ENCODE data around the gene ZSCAN12. TPM values are rescaled to one million over a fixed set of nuclear protein-coding genes. Genes with fewer than 3 reads are reported as not detected.

ZSCAN12 gene
- total RNA-seq, 3 donors from 2014 or later, result 4.3 to 6.9 (median 5.0) TPM

GRCh38 chr6:28355743-28356665, 43.5 kb downstream of the ZSCAN12 start:
- peaks cover 19% of the 10 kb centered on the region for H3K4me1 ChIP-seq (ENCODE audit: low read depth)
- peak overlapping the region; percentile 29 for H3K4me3 ChIP-seq
- DNase-seq (peak; percentile 73 to 97 (median 76)), ATAC-seq (peak; percentile 93)
- H3K36me3 ChIP-seq (ENCODE audit: low read depth), result no peaks in the 10 kb centered on the region
- intact Hi-C loops (cut with DNase I, micrococcal nuclease), result loop anchor here (10.0 kb wide), 1 partner anchor 221 kb away; no protein-coding TSS in a partner anchor
- no peaks in the 10 kb centered on the region for H3K9me3 ChIP-seq
- TF ChIP-seq CTCF (IDR thresholded peaks at IDR 0.05), result peak; percentile 62

- intact Hi-C loops (cut with DNase I, micrococcal nuclease), result loop anchor here (10.0 kb wide), 1 partner anchor 220 kb away; no protein-coding TSS in a partner anchor
- Histone ChIP-seq H3K4me3 (no peak overlapping the region), H3K36me3 (ENCODE audit: low read depth) (no peaks in the 10 kb centered on the region), H3K9me3 (no peaks in the 10 kb centered on the region), H3K4me1 (ENCODE audit: low read depth) (peaks cover 25% of the 10 kb centered on the region)
- no peak for TF ChIP-seq CTCF (IDR thresholded peaks at IDR 0.05)
- no peak for ATAC-seq
- DNase-seq, result peak in 1 of 3 donors; percentile 27
Observed at GRCh38 chr6:28354688-28355554, 44.6 kb downstream of the ZSCAN12 start.

GRCh38 chr6:28353981-28354676, 45.4 kb downstream of the ZSCAN12 start:
- intact Hi-C loops (cut with DNase I, micrococcal nuclease), result loop anchor here (10.0 kb wide), 1 partner anchor 219 kb away; no protein-coding TSS in a partner anchor
- peak; percentile 38 for ATAC-seq
- TF ChIP-seq CTCF (IDR thresholded peaks at IDR 0.05), result no peak
- DNase-seq, result peak; percentile 47 to 72 (median 61)
- Histone ChIP-seq H3K36me3 (ENCODE audit: low read depth) (no peaks in the 10 kb centered on the region), H3K4me3 (no peak overlapping the region), H3K4me1 (ENCODE audit: low read depth) (peaks cover 25% of the 10 kb centered on the region), H3K9me3 (no peaks in the 10 kb centered on the region)

GRCh38 chr6:28353356-28353755, 46.2 kb downstream of the ZSCAN12 start:
- ATAC-seq (no peak), DNase-seq (no peak)
- Histone ChIP-seq H3K4me3 (no peak overlapping the region), H3K9me3 (no peaks in the 10 kb centered on the region), H3K4me1 (ENCODE audit: low read depth) (peaks cover 25% of the 10 kb centered on the region), H3K36me3 (ENCODE audit: low read depth) (no peaks in the 10 kb centered on the region)
- intact Hi-C loops (cut with DNase I, micrococcal nuclease), result loop anchor here (10.0 kb wide), 1 partner anchor 219 kb away; no protein-coding TSS in a partner anchor
- TF ChIP-seq CTCF (IDR thresholded peaks at IDR 0.05), result no peak

- H3K9me3 ChIP-seq, result no peaks in the 10 kb centered on the region
- H3K4me3 ChIP-seq, result no peak overlapping the region
- TF ChIP-seq CTCF (IDR thresholded peaks at IDR 0.05), result no peak
- no peak for DNase-seq
- intact Hi-C loops (cut with DNase I, micrococcal nuclease), result loop anchor here (10.0 kb wide), 1 partner anchor 217 kb away; no protein-coding TSS in a partner anchor
- ATAC-seq, result no peak
- peaks cover 25% of the 10 kb centered on the region for H3K4me1 ChIP-seq (ENCODE audit: low read depth)
- no peaks in the 10 kb centered on the region for H3K36me3 ChIP-seq (ENCODE audit: low read depth)
Observed at GRCh38 chr6:28351493-28351925, 48.0 kb downstream of the ZSCAN12 start.
